Loucy (cell line): ENCODE measurements around the gene GRIA2.

Source experiments
- EZH2phosphoT487 ChIP-seq: fragments of 200-600 bp; IDR thresholded peaks from 2 replicates; pipeline ENCODE4 v1.6.1; 2018; ENCODE audit warnings: antibody characterized with exemption, mild to moderate bottlenecking, moderate library complexity, borderline replicate concordance
- TF ChIP-seq, protein P1 (sequence below): fragments of 200-600 bp; sonication (generic); conservative IDR thresholded peaks from 2 replicates; pipeline ENCODE4 v1.5.1; 2014; ENCODE audit warnings: mild to moderate bottlenecking, antibody characterized with exemption, low read length

DNA sequence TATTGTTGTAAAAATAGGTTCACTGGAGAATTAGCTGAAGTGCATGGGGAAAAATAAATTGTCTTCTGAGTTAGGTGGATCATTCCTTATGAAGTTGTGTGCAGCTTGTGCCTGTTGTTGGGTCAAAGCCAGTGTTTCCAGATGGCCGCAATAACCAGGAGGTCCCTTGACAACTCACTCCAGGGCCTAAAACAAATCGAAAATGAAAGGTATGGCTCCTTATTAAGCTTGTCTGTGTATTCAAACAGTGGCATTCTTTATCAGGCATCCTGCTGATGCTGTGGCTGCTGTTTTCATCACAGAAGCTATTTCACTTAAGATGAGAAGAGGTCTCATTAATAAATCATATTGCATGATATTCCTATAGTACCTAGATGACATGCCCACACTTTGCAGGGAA, 80.2 kb downstream of the GRIA2 start:
- TF ChIP-seq, protein P1, sequence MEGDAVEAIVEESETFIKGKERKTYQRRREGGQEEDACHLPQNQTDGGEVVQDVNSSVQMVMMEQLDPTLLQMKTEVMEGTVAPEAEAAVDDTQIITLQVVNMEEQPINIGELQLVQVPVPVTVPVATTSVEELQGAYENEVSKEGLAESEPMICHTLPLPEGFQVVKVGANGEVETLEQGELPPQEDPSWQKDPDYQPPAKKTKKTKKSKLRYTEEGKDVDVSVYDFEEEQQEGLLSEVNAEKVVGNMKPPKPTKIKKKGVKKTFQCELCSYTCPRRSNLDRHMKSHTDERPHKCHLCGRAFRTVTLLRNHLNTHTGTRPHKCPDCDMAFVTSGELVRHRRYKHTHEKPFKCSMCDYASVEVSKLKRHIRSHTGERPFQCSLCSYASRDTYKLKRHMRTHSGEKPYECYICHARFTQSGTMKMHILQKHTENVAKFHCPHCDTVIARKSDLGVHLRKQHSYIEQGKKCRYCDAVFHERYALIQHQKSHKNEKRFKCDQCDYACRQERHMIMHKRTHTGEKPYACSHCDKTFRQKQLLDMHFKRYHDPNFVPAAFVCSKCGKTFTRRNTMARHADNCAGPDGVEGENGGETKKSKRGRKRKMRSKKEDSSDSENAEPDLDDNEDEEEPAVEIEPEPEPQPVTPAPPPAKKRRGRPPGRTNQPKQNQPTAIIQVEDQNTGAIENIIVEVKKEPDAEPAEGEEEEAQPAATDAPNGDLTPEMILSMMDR: no peak
- TF ChIP-seq EZH2phosphoT487: no peak
